ENCODE data around the gene ZFPL1.

ZFPL1 gene

GRCh38 chr11:65055538-65055937, 28.5 kb upstream of the ZFPL1 start:
- Mint-ChIP-seq H3K4me3 (no peak overlapping the region), H3K9me3 (no peaks in the 10 kb centered on the region), H3K27ac (no peak overlapping the region), H3K36me3 (no peaks in the 10 kb centered on the region), H3K4me1 (peaks cover 13% of the 10 kb centered on the region), H3K27me3 (no peaks in the 10 kb centered on the region)
- no peak for DNase-seq (ENCODE audit: low spot score in 2 of 2)
- ATAC-seq (ENCODE audit: low read depth): no peak

- no peak for ATAC-seq (ENCODE audit: low read depth)
- H3K9me3 Mint-ChIP-seq: no peaks in the 10 kb centered on the region
- no peak for DNase-seq (ENCODE audit: low spot score in 2 of 2)
- peaks cover 13% of the 10 kb centered on the region for H3K4me1 Mint-ChIP-seq
- H3K4me3 Mint-ChIP-seq: no peak overlapping the region
- peaks cover 3% of the 10 kb centered on the region for H3K27me3 Mint-ChIP-seq
- no peaks in the 10 kb centered on the region for H3K36me3 Mint-ChIP-seq
- H3K27ac Mint-ChIP-seq: no peak overlapping the region
Measured at GRCh38 chr11:65056999-65057398, 27.0 kb upstream of the ZFPL1 start.

GRCh38 chr11:65057526-65057925, 26.5 kb upstream of the ZFPL1 start:
- DNase-seq (ENCODE audit: low spot score in 2 of 2): no peak
- H3K36me3 Mint-ChIP-seq: no peaks in the 10 kb centered on the region
- H3K9me3 Mint-ChIP-seq: no peaks in the 10 kb centered on the region
- H3K27ac Mint-ChIP-seq: no peak overlapping the region
- no peak overlapping the region for H3K4me3 Mint-ChIP-seq
- ATAC-seq (ENCODE audit: low read depth): no peak
- H3K4me1 Mint-ChIP-seq: peaks cover 18% of the 10 kb centered on the region
- H3K27me3 Mint-ChIP-seq: peaks cover 3% of the 10 kb centered on the region

GRCh38 chr11:65058012-65058411, 26.0 kb upstream of the ZFPL1 start:
- H3K36me3 Mint-ChIP-seq: no peaks in the 10 kb centered on the region
- H3K9me3 Mint-ChIP-seq: no peaks in the 10 kb centered on the region
- peaks cover 18% of the 10 kb centered on the region for H3K4me1 Mint-ChIP-seq
- peaks cover 3% of the 10 kb centered on the region for H3K27me3 Mint-ChIP-seq
- no peak overlapping the region for H3K4me3 Mint-ChIP-seq
- no peak overlapping the region for H3K27ac Mint-ChIP-seq
- ATAC-seq (ENCODE audit: low read depth) (no peak), DNase-seq (ENCODE audit: low spot score in 2 of 2) (no peak)

GRCh38 chr11:65058419-65059054, 25.5 kb upstream of the ZFPL1 start, which contains the start of gene NAALADL1:
TSS of gene NAALADL1 (minus strand) at chr11:65058553. CDS start at chr11:65058521, 32 bp downstream.
- H3K4me3 Mint-ChIP-seq: no peak within 1 kb of the TSS
- H3K27me3 Mint-ChIP-seq: peaks cover 4% of the 10 kb centered on the region
- no peak within 1 kb of the TSS for H3K27ac Mint-ChIP-seq
- no peaks in the 10 kb centered on the region for H3K36me3 Mint-ChIP-seq
- peaks cover 18% of the 10 kb centered on the region for H3K4me1 Mint-ChIP-seq
- DNase-seq (ENCODE audit: low spot score in 2 of 2): no peak
- no peak for ATAC-seq (ENCODE audit: low read depth)
- no peaks in the 10 kb centered on the region for H3K9me3 Mint-ChIP-seq

GRCh38 chr11:65059523-65059922, 24.5 kb upstream of the ZFPL1 start:
- Mint-ChIP-seq H3K4me1 (peaks cover 8% of the 10 kb centered on the region), H3K27me3 (peaks cover 4% of the 10 kb centered on the region), H3K4me3 (no peak overlapping the region), H3K27ac (no peak overlapping the region), H3K36me3 (no peaks in the 10 kb centered on the region), H3K9me3 (no peaks in the 10 kb centered on the region)
- DNase-seq (ENCODE audit: low spot score in 2 of 2): no peak
- no peak for ATAC-seq (ENCODE audit: low read depth)

- peaks cover 4% of the 10 kb centered on the region for H3K27me3 Mint-ChIP-seq
- ATAC-seq (ENCODE audit: low read depth) (no peak), DNase-seq (ENCODE audit: low spot score in 2 of 2) (no peak)
- H3K4me1 Mint-ChIP-seq: peaks cover 8% of the 10 kb centered on the region
- no peak overlapping the region for H3K27ac Mint-ChIP-seq
- no peaks in the 10 kb centered on the region for H3K9me3 Mint-ChIP-seq
- no peaks in the 10 kb centered on the region for H3K36me3 Mint-ChIP-seq
- no peak overlapping the region for H3K4me3 Mint-ChIP-seq
Measured at GRCh38 chr11:65059959-65060824, 23.8 kb upstream of the ZFPL1 start.

- H3K4me3 Mint-ChIP-seq: no peak overlapping the region
- H3K27ac Mint-ChIP-seq: no peak overlapping the region
- H3K4me1 Mint-ChIP-seq: peaks cover 4% of the 10 kb centered on the region
- ATAC-seq (ENCODE audit: low read depth): no peak
- DNase-seq (ENCODE audit: low spot score in 2 of 2): no peak
- H3K36me3 Mint-ChIP-seq: no peaks in the 10 kb centered on the region
- no peaks in the 10 kb centered on the region for H3K9me3 Mint-ChIP-seq
- H3K27me3 Mint-ChIP-seq: peaks cover 4% of the 10 kb centered on the region
Measured at GRCh38 chr11:65060913-65061408, 23.1 kb upstream of the ZFPL1 start.

- DNase-seq (ENCODE audit: low spot score in 2 of 2): no peak
- Mint-ChIP-seq H3K4me1 (peaks cover 4% of the 10 kb centered on the region), H3K27ac (no peak overlapping the region), H3K9me3 (no peaks in the 10 kb centered on the region), H3K27me3 (peaks cover 4% of the 10 kb centered on the region), H3K4me3 (no peak overlapping the region), H3K36me3 (no peaks in the 10 kb centered on the region)
- ATAC-seq (ENCODE audit: low read depth): no peak
Measured at GRCh38 chr11:65063532-65063931, 20.5 kb upstream of the ZFPL1 start.

GRCh38 chr11:65064847-65065240, 19.2 kb upstream of the ZFPL1 start:
- Mint-ChIP-seq H3K36me3 (no peaks in the 10 kb centered on the region), H3K9me3 (no peaks in the 10 kb centered on the region), H3K4me1 (peaks cover 4% of the 10 kb centered on the region), H3K27me3 (peaks cover 4% of the 10 kb centered on the region), H3K4me3 (no peak overlapping the region), H3K27ac (no peak overlapping the region)
- DNase-seq (ENCODE audit: low spot score in 2 of 2) (no peak), ATAC-seq (ENCODE audit: low read depth) (no peak)

- Mint-ChIP-seq H3K4me3 (no peak overlapping the region), H3K9me3 (no peaks in the 10 kb centered on the region), H3K4me1 (peaks cover 4% of the 10 kb centered on the region), H3K27me3 (peaks cover 4% of the 10 kb centered on the region), H3K27ac (no peak overlapping the region), H3K36me3 (no peaks in the 10 kb centered on the region)
- ATAC-seq (ENCODE audit: low read depth) (no peak), DNase-seq (ENCODE audit: low spot score in 2 of 2) (no peak)
Measured at GRCh38 chr11:65065851-65066250, 18.2 kb upstream of the ZFPL1 start.

- Mint-ChIP-seq H3K9me3 (no peaks in the 10 kb centered on the region), H3K36me3 (no peaks in the 10 kb centered on the region), H3K4me1 (peaks cover 4% of the 10 kb centered on the region), H3K4me3 (no peak overlapping the region), H3K27ac (no peak overlapping the region), H3K27me3 (peaks cover 2% of the 10 kb centered on the region)
- ATAC-seq (ENCODE audit: low read depth) (no peak), DNase-seq (ENCODE audit: low spot score in 2 of 2) (no peak)
Measured at GRCh38 chr11:65066315-65066714, 17.7 kb upstream of the ZFPL1 start.

- DNase-seq (ENCODE audit: low spot score in 2 of 2) (no peak), ATAC-seq (ENCODE audit: low read depth) (no peak)
- peaks cover 6% of the 10 kb centered on the region for H3K4me1 Mint-ChIP-seq
- no peaks in the 10 kb centered on the region for H3K9me3 Mint-ChIP-seq
- no peaks in the 10 kb centered on the region for H3K36me3 Mint-ChIP-seq
- peaks cover 2% of the 10 kb centered on the region for H3K27me3 Mint-ChIP-seq
- H3K4me3 Mint-ChIP-seq: no peak overlapping the region
- H3K27ac Mint-ChIP-seq: no peak overlapping the region
Measured at GRCh38 chr11:65066805-65067291, 17.2 kb upstream of the ZFPL1 start.

- Mint-ChIP-seq H3K4me1 (peaks cover 6% of the 10 kb centered on the region), H3K9me3 (no peaks in the 10 kb centered on the region), H3K27me3 (peaks cover 2% of the 10 kb centered on the region), H3K27ac (no peak overlapping the region), H3K4me3 (no peak overlapping the region), H3K36me3 (no peaks in the 10 kb centered on the region)
- ATAC-seq (ENCODE audit: low read depth) (no peak), DNase-seq (ENCODE audit: low spot score in 2 of 2) (no peak)
Measured at GRCh38 chr11:65067446-65067845, 16.6 kb upstream of the ZFPL1 start.

Measured in memory B cell (primary cell).